ENCODE measurements around the gene KIAA1671. TPM values are rescaled to one million over a fixed set of nuclear protein-coding genes. Genes with fewer than 3 reads are reported as not detected.
"Not testable (repeated sequence)": the region's sequence is repeated elsewhere in the genome, so short reads cannot be mapped to it uniquely, and the experiment has no call there.

Gene KIAA1671
- total and polyA plus RNA-seq, 2 of the 13 experiments (the other 11 are each of a cell fraction or from before 2014, with no cell fraction given): 13.5 to 13.6 TPM

DNA sequence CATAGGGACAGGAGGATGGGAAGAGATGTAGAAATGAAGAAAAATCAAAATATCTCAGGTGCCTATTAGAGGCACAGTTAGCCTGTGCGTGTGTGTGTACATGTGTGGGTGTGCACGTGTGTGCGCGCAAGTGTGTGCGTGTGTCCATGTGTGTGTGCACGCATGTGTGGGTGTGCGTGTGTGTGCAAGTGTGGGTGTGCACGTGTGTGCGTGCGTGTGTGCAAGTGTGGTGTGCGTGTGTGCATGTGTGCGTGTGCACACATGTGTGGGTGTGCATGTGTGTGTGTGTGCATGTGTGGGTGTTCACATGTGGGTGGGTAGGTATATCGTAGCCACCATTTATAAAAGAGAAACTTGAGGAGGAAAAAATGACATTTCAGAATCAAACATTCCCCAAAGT is 276.3 kb downstream of the KIAA1671 start:
- TF ChIP-seq ZNF775 (CRISPR knock-in tag; IDR thresholded peaks at IDR 0.05; ENCODE audit: borderline replicate concordance) (no peak), MNT (IDR thresholded peaks at IDR 0.05) (peak; percentile 91), ZNF781 (CRISPR knock-in tag; IDR thresholded peaks at IDR 0.05; ENCODE audit: borderline replicate concordance, not compliant biosample characterization) (no peak), ZNF691 (CRISPR knock-in tag; IDR thresholded peaks at IDR 0.05; ENCODE audit: borderline replicate concordance, low read depth) (no peak), SP140L (CRISPR knock-in tag; IDR thresholded peaks at IDR 0.05; ENCODE audit: borderline replicate concordance) (no peak)
- TF ChIP-seq, protein P1, sequence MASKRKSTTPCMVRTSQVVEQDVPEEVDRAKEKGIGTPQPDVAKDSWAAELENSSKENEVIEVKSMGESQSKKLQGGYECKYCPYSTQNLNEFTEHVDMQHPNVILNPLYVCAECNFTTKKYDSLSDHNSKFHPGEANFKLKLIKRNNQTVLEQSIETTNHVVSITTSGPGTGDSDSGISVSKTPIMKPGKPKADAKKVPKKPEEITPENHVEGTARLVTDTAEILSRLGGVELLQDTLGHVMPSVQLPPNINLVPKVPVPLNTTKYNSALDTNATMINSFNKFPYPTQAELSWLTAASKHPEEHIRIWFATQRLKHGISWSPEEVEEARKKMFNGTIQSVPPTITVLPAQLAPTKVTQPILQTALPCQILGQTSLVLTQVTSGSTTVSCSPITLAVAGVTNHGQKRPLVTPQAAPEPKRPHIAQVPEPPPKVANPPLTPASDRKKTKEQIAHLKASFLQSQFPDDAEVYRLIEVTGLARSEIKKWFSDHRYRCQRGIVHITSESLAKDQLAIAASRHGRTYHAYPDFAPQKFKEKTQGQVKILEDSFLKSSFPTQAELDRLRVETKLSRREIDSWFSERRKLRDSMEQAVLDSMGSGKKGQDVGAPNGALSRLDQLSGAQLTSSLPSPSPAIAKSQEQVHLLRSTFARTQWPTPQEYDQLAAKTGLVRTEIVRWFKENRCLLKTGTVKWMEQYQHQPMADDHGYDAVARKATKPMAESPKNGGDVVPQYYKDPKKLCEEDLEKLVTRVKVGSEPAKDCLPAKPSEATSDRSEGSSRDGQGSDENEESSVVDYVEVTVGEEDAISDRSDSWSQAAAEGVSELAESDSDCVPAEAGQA (IDR thresholded peaks at IDR 0.05; ENCODE audit: low read depth): no peak
- TF ChIP-seq, protein P1 (CRISPR knock-in tag; IDR thresholded peaks at IDR 0.05; ENCODE audit: borderline replicate concordance): no peak
- no peaks in the 10 kb centered on the region for H4K20me1 ChIP-seq (ENCODE audit: insufficient read depth, low read length)
- peaks cover 0 to 21% of the 10 kb centered on the region in 2 experiments; a peak in 1 of 5 replicates for H3K27me3 ChIP-seq (ENCODE audit: control insufficient read depth in 1 of 2, insufficient read depth in 2 of 2, low read length in 2 of 2)
- no TSS peak for BruUV-seq (replicated peaks)
- CTCF ChIA-PET (ENCODE audit: low intra/inter-chr PET ratio, low total read pairs): no interaction called here
- 85% methylated on average over 13 of the region's 13 CpGs for WGBS (ENCODE audit: low lambda C conversion rate)
- no peaks in the 10 kb centered on the region for H3K79me2 ChIP-seq (ENCODE audit: insufficient read depth, low read length)
- H3K4me2 ChIP-seq (ENCODE audit: low read depth, low read length): no peak overlapping the region
- POLR2A ChIA-PET: no interaction called here
- no peak overlapping the region for H3K9ac ChIP-seq (ENCODE audit: insufficient read depth, low read depth, low read length)
- intact Hi-C loops (cut with micrococcal nuclease; ENCODE audit: unreplicated experiment) (no loop called here), in situ Hi-C loops (cut with HindIII; ENCODE audit: extremely low pct_ligation_motif_present, low pct_unique_long_range_greater_than_20kb) (no loop called here)
- no peaks in the 10 kb centered on the region for H3K4me1 ChIP-seq (ENCODE audit: insufficient read depth, low read length)
- FAIRE-seq (no peak), ATAC-seq (no peak), DNase-seq (ENCODE audit: low spot score) (no peak)
- H3K4me3 ChIP-seq (replicated peaks in 1 of 3; ENCODE audit: insufficient read depth in 1 of 3, low read depth in 2 of 3, low read length in 3 of 3): no peak overlapping the region
- no peak overlapping the region for H3K27ac ChIP-seq (ENCODE audit: extremely low read length, insufficient read depth, low read length)
- H2AFZ ChIP-seq (ENCODE audit: low read length): no peak overlapping the region
- H3K9me3 ChIP-seq (ENCODE audit: low read length): no peaks in the 10 kb centered on the region
- H3K36me3 ChIP-seq (replicated peaks in 1 of 2; ENCODE audit: control insufficient read depth in 1 of 2, insufficient read depth in 2 of 2, low read length in 2 of 2): no peaks in the 10 kb centered on the region

GRCh38 chr22:25230760-25231159 is 278.2 kb downstream of the KIAA1671 start:
- WGBS (ENCODE audit: low lambda C conversion rate): 11% methylated on average over 2 of the region's 2 CpGs
- DNase-seq (ENCODE audit: low spot score); H3K9me3 ChIP-seq (ENCODE audit: low read length); H3K79me2 ChIP-seq (ENCODE audit: insufficient read depth, low read length); intact Hi-C loops (cut with micrococcal nuclease; ENCODE audit: unreplicated experiment); BruUV-seq (replicated peaks); POLR2A ChIA-PET; H4K20me1 ChIP-seq (ENCODE audit: insufficient read depth, low read length); in situ Hi-C loops (cut with HindIII; ENCODE audit: extremely low pct_ligation_motif_present, low pct_unique_long_range_greater_than_20kb); FAIRE-seq; H3K9ac ChIP-seq (ENCODE audit: insufficient read depth, low read depth, low read length); ATAC-seq; H2AFZ ChIP-seq (ENCODE audit: low read length); H3K4me2 ChIP-seq (ENCODE audit: low read depth, low read length); H3K36me3 ChIP-seq (replicated peaks in 1 of 2; ENCODE audit: control insufficient read depth in 1 of 2, insufficient read depth in 2 of 2, low read length in 2 of 2); H3K4me3 ChIP-seq (replicated peaks in 1 of 3; ENCODE audit: insufficient read depth in 1 of 3, low read depth in 2 of 3, low read length in 3 of 3); H3K4me1 ChIP-seq (ENCODE audit: insufficient read depth, low read length); H3K27ac ChIP-seq (ENCODE audit: extremely low read length, insufficient read depth, low read length); CTCF ChIA-PET (ENCODE audit: low intra/inter-chr PET ratio, low total read pairs); H3K27me3 ChIP-seq (ENCODE audit: control insufficient read depth in 1 of 2, insufficient read depth in 2 of 2, low read length in 2 of 2): not testable (repeated sequence)
